Right ventricle myocardium superior (tissue), 1 donor: Measurements from ENCODE around the gene IL17RB. TPM values are rescaled to one million over a fixed set of nuclear protein-coding genes. Genes with fewer than 3 reads are reported as not detected.

Experiments
- ATAC-seq: fragments of 200-7000 bp; cut with Tn5 transposase; one replicate; pipeline ENCODE4 v1.9.1; 2020; ENCODE audit warnings: mild to moderate bottlenecking; ENCODE audit not compliant: poor library complexity
- DNase-seq: peaks from one replicate; pipeline ENCODE4 v3.0.0-alpha.2; 2020
- intact Hi-C: fragments of 100-400 bp; cut with DNase I; formaldehyde crosslinking; loops from one replicate; pipeline ENCODE4 v1.11.2; 2022
- total RNA-seq: library from RNA; stranded (reverse); fragmentation: NEBNext Ultra II Directional; extraction: Animal tissue kit (Norgen Biotek cat#: 25700); gene quantifications from one replicate; pipeline ENCODE4 v1.2.1, GENCODE V29; 2021
- donor health status: DM: no; HTN: yes; CAD: no; lungs with severe emphysema.

Gene IL17RB
- total RNA-seq, 1 donor from 2014 or later, result 1.9 TPM

DNA sequence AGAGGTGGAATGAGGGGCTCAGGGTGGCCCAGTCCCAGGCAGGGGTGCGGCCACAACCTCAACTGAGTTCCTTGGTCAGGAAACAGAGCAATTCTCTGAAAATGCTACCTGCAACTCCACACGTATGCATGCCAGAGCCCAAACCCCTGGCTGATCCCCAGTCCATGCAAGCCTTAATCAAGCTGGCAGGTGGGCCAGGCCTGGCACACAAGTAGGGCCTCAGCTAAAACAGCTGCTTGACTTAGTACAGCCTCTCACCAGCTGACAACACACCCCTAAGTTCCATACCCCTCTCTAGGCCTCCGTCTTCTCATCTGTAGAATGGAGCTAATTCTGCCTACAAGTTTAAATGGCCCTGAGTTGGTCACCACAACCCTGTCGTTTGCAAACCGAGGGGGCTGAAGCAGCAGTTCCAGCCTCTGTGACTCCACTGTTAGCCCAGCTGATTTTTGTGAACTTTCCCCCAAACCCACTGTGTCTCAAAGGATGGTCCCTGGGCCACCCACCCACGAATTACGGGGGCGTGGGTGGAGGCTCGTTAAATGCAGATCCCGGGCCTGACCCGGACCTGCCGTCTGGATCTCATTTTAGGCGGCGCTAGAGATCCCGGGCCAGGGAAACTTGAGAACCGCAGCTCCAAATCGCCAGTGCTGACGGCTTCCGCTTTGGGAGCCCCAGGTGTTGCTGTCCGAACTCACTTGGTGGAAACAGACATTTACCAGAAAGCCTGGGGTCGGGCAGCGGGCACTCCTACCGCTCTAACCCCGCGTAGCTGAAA lies 1.1 kb upstream of the IL17RB start:
- intact Hi-C loops, result no loop called here
- peak; percentile 73 for ATAC-seq

DNA sequence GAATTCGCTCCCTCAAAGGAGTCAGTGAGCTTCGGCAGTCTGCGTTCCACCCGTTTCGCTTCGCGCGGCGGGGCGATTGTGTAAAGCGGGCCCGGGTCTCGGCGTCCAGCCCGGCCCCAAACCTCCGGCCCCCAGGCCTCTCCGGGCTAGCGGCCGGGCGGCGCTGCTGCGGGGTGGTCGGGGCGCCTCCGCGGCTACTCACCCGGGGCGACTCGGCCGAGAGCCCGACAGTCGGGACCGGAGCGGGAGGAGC lies 561 bp upstream of the IL17RB start:
- intact Hi-C loops, result no loop called here
- ATAC-seq, result no peak

More for the DNA sequence above, 1.1 kb upstream of the IL17RB start:
- peak; percentile 71 for DNase-seq

GRCh38 chr3:53846851-53847155 lies 435 bp downstream of the IL17RB start:
- ATAC-seq, result no peak
- no peak for DNase-seq
- intact Hi-C loops, result no loop called here

More for the DNA sequence above, 561 bp upstream of the IL17RB start:
- no peak for DNase-seq

DNA sequence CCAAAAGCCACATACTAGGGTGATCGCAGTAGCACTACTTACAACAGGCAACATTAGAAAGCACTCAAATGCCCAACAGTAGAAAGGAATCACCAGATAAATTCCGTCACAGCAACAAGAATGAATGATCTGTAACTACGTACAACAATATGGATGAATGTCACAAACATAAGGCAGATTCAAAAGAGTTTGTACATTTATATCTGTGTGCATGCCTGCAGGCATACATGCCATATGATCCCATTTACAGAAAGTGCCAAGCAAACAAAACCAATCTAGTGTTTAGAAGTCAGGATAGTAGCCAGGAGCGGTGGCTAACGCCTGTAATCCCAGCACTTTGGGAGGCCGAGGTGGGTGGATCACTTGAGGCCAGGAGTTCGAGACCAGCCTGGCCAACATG lies 3.5 kb downstream of the IL17RB start:
- DNase-seq, result no peak
- no peak for ATAC-seq
- intact Hi-C loops, result no loop called here

DNA sequence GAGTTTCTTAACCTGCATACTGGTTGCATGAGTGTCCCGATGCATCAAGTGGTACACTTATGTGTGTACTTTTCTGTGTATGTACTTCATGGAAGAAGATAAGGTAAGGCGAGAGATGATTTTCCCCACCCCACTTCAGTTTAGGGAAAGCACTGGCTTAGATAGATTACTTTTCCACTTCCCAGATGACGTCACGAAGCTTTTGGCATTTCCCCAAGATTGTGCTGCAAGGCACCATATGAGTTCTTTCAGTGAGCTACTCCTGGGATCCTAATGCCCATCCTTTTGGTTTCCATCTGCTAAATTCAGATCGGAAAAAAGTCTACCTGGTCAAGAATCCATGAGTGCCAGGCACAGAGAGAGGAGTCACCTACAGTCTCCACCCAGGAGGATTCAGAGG lies 4.5 kb downstream of the IL17RB start:
- DNase-seq, result no peak
- intact Hi-C loops, result no loop called here
- no peak for ATAC-seq

DNA sequence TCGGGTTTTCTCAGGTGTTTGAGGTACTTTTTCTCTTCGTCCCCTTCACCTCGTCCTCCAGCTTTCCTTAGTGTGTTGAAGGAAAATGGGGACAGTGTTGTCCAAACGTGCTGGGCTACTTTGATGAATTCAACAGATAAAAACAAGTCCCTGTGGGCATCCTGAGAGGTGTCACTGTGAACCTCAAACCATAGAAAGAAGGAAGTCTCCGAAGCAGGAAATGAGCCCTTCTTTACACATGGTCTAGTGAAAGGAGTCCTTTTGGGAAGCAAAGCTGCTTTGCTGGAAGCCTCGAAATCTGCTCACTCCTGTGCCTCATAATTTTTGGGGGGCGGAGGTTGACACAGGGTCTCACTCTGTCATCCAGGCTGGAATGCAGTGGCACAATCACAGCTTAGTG lies 10.6 kb downstream of the IL17RB start:
- intact Hi-C loops, result no loop called here
- DNase-seq (no peak), ATAC-seq (no peak)

GRCh38 chr3:53858096-53858741 lies 11.9 kb downstream of the IL17RB start:
- ATAC-seq (no peak), DNase-seq (no peak)
- intact Hi-C loops, result no loop called here

DNA sequence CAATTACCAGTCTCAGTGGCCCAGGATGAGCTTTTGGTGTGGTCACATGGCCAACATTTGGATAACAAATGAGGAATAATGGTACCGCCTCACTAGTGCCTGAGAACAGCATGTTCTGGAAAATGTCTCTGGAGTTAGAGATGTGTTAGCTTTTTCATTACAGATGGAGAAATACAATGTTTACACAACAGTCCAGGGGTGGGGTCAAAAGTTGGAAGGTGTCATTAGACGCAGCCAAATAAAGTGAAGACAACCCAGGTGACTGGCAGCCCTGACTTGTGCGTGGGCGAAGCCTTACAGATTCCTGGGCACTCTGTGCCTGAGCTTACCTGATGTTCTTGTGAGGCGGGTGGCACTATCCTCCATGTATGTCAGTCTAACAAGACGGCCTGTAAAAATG lies 12.8 kb downstream of the IL17RB start:
- intact Hi-C loops, result no loop called here
- ATAC-seq, result peak; percentile 44

DNA sequence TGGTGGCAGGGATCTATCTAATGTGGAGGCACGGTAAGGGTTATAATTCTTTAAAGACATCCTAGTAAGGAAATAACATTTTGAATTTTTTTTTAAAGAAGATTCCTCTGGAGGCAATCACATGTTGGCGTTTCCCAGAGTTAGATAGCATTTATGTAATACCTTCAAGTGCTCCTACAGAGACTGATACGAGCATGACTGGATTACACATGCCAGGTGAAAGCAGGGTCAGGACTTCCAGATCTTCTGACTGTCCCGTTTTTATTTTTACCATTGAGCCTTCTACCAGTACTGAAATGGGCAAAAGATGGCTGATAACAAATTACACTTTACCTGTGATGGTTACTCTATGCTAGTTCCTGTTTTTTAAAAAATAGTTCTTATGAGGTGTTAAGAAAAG lies 13.8 kb downstream of the IL17RB start:
- DNase-seq (no peak), ATAC-seq (peak; percentile 64)
- intact Hi-C loops, result no loop called here

More for the DNA sequence above, 12.8 kb downstream of the IL17RB start:
- DNase-seq, result no peak

DNA sequence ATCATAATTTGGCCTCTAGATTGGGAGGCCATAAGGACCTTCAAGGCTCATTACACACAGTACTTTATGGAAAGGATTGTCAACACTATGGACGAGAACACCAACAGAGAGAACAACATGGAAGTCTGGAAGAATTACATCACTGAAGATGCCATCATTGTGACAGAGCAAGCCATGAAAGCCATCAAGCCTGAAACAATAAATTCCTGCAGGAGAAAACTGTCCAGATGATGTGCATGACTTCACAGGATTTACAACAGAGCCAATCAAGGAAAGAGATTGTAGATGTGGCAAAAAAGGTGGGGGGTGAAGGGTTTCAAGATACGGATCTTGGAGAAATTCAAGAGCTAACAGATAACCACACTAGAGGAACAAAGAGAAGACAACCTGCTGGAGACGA lies 15.9 kb downstream of the IL17RB start:
- DNase-seq, result no peak
- intact Hi-C loops, result no loop called here

DNA sequence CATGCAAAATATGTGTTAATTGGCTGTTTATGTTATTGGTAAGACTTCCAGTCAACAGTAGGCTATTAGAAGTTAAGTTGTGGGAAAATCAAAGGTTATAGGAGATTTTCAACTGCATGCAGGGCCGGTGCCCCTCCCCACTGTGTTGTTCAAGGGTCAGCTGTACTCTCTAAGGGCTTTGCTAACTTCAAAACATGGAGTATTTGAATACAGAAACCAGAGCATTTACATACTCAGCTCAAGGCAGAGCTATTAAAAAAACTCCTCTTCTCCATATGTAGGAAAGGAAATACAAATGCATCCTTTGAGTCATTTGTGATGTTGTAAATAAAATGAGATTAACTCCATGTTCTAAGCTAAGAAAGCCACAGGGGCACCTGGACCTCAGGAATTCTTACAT lies 16.8 kb downstream of the IL17RB start:
- intact Hi-C loops, result no loop called here
- no peak for DNase-seq
- no peak for ATAC-seq

More for the DNA sequence above, 15.9 kb downstream of the IL17RB start:
- ATAC-seq, result no peak

DNA sequence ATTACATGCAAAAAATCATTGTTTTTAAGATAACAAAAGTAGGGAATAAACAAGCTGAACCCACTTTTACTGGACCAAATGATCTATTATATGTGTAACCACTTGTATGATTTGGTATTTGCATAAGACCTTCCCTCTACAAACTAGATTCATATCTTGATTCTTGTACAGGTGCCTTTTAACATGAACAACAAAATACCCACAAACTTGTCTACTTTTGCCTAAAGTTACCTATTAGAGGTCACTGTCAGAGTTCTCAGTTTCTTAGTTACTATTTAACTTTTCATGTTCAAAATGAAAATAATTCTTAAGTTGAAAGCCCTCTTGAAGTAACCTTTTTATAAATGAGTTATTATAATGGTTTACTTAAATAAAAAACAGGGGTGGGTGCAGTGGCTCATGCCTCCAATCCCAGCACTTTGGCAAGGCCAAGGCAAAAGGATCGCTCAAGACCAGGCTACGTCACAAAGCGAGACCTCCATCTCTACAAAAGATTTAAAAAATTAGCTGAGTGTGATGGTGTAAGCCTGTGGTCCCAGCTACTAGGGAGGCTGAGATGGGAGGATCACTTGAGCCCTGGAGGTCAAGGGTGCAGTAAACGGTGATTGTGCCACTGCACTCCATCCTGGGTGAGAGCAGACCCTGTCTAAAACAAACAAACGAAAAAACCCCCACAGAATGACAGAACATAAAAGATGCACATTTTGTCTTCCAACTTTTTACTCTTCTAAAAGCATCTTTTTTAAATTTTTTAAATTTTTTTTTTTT lies 19.5 kb downstream of the IL17RB start:
- ATAC-seq (no peak), DNase-seq (no peak)
- intact Hi-C loops, result no loop called here

- no peak for DNase-seq
- intact Hi-C loops, result no loop called here
- no peak for ATAC-seq
These were observed 34.3 kb downstream of the IL17RB start for GRCh38 chr3:53880396-53881345.

GRCh38 chr3:53881691-53882593 lies 35.6 kb downstream of the IL17RB start, which contains the start of gene ACTR8:
Gene ACTR8, minus strand, starts transcription at chr3:53882152. Its CDS starts 51 bp downstream, at chr3:53882101.
- ATAC-seq (peak; percentile 99), DNase-seq (peak; percentile 93)
- intact Hi-C loops, result no loop called here

DNA sequence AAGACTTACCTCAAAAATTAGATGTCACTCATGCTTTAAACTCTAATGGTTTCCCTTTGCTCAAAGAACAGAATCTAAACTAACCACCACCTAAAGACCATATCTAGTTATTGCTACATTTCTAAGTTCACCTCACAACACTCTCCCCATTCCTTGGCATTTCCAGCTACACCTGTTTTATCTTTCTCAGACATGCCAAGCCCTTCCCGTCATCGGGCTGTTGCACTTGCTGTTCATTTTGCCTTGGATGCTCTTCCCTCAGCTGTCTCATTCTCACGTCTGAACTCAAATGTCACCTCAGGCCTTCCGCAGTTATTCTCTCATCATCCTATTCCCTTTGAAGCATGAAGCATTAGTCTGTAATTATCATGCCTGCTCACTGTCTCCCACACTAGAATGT lies 36.6 kb downstream of the IL17RB start:
- intact Hi-C loops, result no loop called here
- ATAC-seq (no peak), DNase-seq (no peak)

DNA sequence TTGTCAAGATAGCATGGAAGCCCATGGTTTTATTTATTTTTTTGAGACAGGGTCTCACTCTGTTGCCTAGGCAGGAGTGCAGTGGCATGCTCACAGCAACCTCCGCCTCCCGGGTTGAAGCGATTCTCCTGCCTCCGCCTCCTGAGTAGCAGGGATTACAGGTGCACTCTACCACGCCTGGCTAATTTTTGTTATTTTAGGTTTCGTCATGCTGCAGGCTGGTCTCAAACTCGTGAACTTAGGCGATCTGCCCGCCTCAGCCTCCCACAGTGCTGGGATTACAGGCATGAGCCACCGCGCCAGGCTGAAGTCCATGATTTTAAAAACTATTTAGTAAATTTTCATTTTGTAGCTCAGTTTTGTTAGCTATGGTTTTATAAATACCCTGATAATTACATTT lies 38.3 kb downstream of the IL17RB start:
- ATAC-seq (no peak), DNase-seq (no peak)
- intact Hi-C loops, result no loop called here

DNA sequence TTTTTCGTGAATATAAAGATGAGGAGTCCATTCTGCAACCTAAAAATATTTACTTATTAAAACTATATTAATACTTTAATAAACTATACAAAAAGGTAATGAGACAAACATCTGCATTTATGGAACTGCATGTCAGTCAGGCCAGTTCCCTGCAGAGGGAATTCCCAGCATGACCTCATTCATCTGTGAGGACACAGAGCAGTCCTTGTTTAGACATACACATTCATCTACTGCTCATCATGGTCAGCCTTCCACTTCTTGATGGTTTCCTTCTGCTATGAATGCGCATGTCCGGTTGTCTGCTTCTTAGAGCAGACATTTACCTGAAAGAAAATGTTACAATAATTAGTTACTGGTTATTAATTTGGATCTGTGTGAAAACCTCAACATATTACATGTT lies 38.9 kb downstream of the IL17RB start:
- DNase-seq (no peak), ATAC-seq (no peak)
- intact Hi-C loops, result no loop called here

DNA sequence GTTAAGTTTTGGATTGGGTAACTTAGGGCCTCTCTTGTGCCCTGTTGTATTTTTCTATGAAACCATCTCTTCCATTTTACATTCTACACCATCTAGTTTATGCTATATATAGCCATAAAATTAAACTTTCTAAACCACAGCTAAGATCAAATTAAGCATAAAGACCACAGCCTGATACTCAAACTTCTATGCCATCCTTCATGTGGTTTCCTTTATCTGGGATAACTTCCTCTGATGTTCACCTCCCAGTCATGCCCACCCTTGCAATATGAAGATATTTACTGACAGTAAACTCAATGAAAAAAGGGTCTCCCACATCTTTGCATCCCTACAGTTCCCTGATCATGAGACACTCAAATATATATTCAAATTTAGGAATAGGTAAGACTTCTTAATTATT lies 41.1 kb downstream of the IL17RB start:
- intact Hi-C loops, result no loop called here
- DNase-seq (no peak), ATAC-seq (no peak)
